Ramos (cell line): Measurements from ENCODE around the gene CFAP58.
"Not testable (repeated sequence)": the region's sequence is repeated elsewhere in the genome, so short reads cannot be mapped to it uniquely, and the experiment has no call there.

Source experiments
- in situ Hi-C: fragments of 300-500 bp; cut with MboI; formaldehyde crosslinking; loops from one replicate; pipeline ENCODE4 v1.14.3; 2022; ENCODE audit warnings: low sequenced_read_pairs; ENCODE audit not compliant: unreplicated experiment

CFAP58 gene

DNA sequence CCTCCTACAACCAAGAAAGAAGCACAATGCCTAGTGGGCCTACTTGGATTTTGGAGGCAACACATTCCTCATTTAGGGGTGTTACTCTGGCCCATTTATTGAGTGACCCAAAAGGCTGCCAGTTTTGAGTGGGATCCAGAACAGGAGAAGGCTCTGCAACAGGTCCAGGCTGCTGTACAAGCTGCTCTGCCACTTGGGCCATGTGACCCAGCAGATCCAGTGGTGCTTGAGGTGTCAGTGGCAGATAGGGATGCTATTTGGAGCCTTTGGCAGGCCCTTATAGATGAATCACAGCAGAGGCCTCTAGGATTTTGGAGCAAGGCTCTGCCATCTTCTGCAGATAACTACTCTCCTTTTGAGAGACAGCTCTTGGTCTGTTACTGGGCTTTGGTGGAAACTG, 111.9 kb downstream of the CFAP58 start:
- in situ Hi-C loops: not testable (repeated sequence)

- in situ Hi-C loops: not testable (repeated sequence)
Measured at GRCh38 chr10:104468818-104469217, 115.2 kb downstream of the CFAP58 start.

GRCh38 chr10:104472505-104472904, 118.9 kb downstream of the CFAP58 start:
- in situ Hi-C loops: no loop called here

DNA sequence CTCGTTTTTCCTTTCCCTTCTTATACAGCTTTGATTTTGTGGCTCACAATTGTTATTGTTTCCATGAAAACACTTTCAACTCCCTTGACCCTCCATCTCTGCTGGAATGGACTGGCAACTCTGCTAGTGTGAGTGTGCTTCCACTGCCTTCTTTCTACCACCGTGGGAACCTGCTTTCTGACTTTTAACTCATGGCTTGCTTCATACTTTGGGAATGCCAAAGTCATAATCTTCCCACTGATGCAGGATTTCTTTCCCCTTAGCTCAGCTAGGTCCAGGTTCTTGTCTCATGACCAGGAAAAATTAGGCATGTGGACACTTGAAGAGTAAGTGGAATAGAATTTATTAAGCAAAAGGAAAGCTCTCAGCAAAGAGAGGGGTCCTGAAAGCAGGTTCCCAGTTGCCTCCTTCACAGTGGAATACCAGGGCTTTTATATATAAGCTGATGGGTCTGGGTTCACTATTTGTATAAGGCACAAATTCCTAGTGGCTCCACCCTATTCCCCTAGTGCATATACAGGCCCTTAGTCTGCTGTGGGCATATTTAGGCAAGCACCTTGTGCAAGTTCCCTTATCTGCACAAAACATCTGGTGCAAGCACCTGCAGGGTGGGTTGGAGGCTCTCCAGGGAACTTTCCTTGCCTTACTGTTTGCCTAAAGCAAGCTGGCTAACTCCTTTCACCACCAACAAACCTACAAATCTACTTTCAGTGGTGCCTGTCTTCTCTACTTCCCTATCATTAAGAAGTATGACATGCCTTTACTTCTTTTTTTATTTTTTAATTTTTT, 119.5 kb downstream of the CFAP58 start:
- in situ Hi-C loops: no loop called here

- in situ Hi-C loops: no loop called here
Measured at GRCh38 chr10:104478380-104478779, 124.7 kb downstream of the CFAP58 start.

- in situ Hi-C loops: no loop called here
Measured at GRCh38 chr10:104479906-104480593, 126.4 kb downstream of the CFAP58 start.

DNA sequence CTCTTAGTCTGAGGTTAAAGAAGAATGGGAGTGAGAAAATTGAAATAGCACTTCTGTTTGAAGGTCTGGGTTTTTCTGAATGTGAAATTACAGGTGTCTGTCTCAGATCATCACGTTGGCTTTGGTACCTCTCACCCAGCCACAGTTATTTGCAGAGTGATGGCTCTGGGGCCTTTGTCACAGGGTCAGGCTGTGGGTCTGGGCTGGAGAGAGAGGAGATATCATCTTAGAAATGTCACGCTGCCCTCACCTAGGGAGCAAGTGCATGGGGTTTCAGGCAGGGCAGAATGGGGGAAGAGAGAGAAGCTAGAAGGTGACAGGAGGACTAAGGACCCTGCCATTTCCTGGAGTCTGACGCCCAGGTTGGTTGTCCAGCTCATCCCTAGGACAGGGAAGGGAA, 127.2 kb downstream of the CFAP58 start:
- in situ Hi-C loops: no loop called here

GRCh38 chr10:104483582-104483981, 129.9 kb downstream of the CFAP58 start:
- in situ Hi-C loops: no loop called here

- in situ Hi-C loops: no loop called here
Measured at GRCh38 chr10:104485632-104486031, 132.0 kb downstream of the CFAP58 start.

- in situ Hi-C loops: no loop called here
Measured at GRCh38 chr10:104486803-104487202, 133.2 kb downstream of the CFAP58 start.

GRCh38 chr10:104487794-104488438, 134.3 kb downstream of the CFAP58 start:
- in situ Hi-C loops: no loop called here

GRCh38 chr10:104488439-104488832, 134.8 kb downstream of the CFAP58 start:
- in situ Hi-C loops: no loop called here

- in situ Hi-C loops: no loop called here
Measured at GRCh38 chr10:104492329-104492940, 138.8 kb downstream of the CFAP58 start.

DNA sequence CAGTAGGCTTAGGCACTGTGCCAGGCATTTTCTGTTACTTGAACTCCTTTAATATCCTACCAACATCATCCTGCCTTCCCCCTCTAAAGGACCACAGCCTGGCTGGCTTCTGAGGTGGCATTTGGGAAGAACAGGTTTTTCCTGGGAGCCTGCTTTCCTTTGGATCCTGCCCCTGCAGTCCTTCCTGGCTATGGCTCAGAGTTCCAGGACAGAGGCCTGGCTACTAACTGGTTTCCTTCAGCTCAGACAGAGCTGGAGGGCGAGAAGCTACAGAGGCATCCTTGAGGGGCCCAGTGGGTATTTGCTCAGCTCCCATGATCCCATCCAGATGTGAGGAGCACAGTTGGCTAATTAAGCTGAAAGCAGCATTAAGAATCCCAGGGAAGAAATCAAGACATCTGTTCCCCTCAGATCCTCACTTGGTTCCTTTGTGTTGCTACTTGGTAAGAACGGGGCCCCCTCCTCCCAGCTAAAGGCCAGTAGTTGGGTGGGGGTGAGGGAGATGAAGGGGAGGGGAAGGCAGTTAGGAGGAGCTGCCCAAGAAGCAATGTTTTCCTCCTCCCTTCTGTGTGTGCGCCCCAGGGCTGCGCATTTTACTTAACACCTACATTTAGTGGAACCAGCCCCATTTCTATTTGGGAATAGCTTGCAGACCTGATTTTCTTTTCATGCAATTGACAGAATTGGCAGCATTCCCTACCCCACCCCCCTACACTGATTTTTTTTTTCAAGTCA, 144.9 kb downstream of the CFAP58 start:
- in situ Hi-C loops: no loop called here

DNA sequence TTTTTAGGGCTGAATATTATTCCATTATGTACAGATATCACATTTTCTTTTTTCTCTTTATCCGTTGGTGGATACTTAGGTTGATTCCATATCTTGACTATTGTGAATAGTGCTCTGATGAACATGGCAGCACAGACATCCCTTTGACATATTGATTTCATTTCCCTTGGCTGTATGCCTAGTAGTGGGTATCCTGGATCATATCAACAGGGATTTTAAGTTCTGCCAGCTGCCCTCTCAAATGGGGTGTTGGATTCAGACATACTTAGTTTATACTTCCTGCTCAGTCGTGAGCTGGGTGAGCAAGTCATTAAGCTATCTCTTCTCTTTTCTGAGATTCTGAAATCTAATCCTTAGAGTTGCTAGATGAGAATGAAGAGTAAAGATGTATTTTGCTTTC, 147.8 kb downstream of the CFAP58 start:
- in situ Hi-C loops: no loop called here

- in situ Hi-C loops: no loop called here
Measured at GRCh38 chr10:104501864-104502579, 148.4 kb downstream of the CFAP58 start.

GRCh38 chr10:104502907-104503306, 149.3 kb downstream of the CFAP58 start:
- in situ Hi-C loops: no loop called here
